Measurements from ENCODE around the gene CFAP210.

CFAP210 gene

GRCh38 chr2:169661265-169661664 lies 32.9 kb downstream of the CFAP210 start:
- TF ChIP-seq CTCF (IDR thresholded peaks at IDR 0.05; ENCODE audit: extremely low read depth, missing control alignments): no peak
- DNase-seq (ENCODE audit: low spot score): no peak

GRCh38 chr2:169659320-169659719 lies 34.9 kb downstream of the CFAP210 start:
- DNase-seq (ENCODE audit: low spot score): no peak
- TF ChIP-seq CTCF (IDR thresholded peaks at IDR 0.05; ENCODE audit: extremely low read depth, missing control alignments): no peak

- DNase-seq (ENCODE audit: low spot score): no peak
- no peak for TF ChIP-seq CTCF (IDR thresholded peaks at IDR 0.05; ENCODE audit: extremely low read depth, missing control alignments)
These were observed 35.3 kb downstream of the CFAP210 start for GRCh38 chr2:169658877-169659276.

- TF ChIP-seq CTCF (IDR thresholded peaks at IDR 0.05; ENCODE audit: extremely low read depth, missing control alignments): no peak
- DNase-seq (ENCODE audit: low spot score): no peak
These were observed 38.0 kb downstream of the CFAP210 start for GRCh38 chr2:169656164-169656563.

GRCh38 chr2:169653636-169654035 lies 40.6 kb downstream of the CFAP210 start:
- no peak for TF ChIP-seq CTCF (IDR thresholded peaks at IDR 0.05; ENCODE audit: extremely low read depth, missing control alignments)
- no peak for DNase-seq (ENCODE audit: low spot score)

- DNase-seq (ENCODE audit: low spot score): no peak
- TF ChIP-seq CTCF (IDR thresholded peaks at IDR 0.05; ENCODE audit: extremely low read depth, missing control alignments): no peak
These were observed 44.9 kb downstream of the CFAP210 start for GRCh38 chr2:169649278-169649677.

GRCh38 chr2:169647496-169647895 lies 46.7 kb downstream of the CFAP210 start:
- DNase-seq (ENCODE audit: low spot score): no peak
- no peak for TF ChIP-seq CTCF (IDR thresholded peaks at IDR 0.05; ENCODE audit: extremely low read depth, missing control alignments)

All from GM20000 (cell line).